Measurements from ENCODE around the gene PPP1R1B.

DNA sequence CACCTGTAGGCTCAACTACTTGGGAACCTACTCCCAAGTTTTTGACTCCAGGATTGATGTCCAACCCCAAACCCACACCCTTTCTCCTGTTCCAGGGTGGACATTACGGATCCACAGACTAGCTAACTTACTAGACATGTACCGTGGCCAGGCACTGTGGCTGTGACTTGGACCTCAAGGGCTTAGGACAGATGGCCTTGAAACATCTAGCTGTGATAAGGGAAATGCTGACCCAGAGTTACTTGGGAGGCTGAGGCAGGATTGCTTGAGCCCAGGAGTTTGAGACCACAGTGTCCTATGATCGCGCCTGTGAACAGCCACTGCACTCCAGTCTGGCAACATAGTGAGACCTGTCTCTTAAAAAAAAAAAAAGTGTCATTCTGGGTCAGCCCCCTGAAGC is 14.3 kb downstream of the PPP1R1B start:
- TF ChIP-seq, protein P1, sequence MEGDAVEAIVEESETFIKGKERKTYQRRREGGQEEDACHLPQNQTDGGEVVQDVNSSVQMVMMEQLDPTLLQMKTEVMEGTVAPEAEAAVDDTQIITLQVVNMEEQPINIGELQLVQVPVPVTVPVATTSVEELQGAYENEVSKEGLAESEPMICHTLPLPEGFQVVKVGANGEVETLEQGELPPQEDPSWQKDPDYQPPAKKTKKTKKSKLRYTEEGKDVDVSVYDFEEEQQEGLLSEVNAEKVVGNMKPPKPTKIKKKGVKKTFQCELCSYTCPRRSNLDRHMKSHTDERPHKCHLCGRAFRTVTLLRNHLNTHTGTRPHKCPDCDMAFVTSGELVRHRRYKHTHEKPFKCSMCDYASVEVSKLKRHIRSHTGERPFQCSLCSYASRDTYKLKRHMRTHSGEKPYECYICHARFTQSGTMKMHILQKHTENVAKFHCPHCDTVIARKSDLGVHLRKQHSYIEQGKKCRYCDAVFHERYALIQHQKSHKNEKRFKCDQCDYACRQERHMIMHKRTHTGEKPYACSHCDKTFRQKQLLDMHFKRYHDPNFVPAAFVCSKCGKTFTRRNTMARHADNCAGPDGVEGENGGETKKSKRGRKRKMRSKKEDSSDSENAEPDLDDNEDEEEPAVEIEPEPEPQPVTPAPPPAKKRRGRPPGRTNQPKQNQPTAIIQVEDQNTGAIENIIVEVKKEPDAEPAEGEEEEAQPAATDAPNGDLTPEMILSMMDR (optimal IDR thresholded peaks at IDR 0.05 in 1 of 3, IDR thresholded peaks at IDR 0.05 in 1 of 3, conservative IDR thresholded peaks at IDR 0.05 in 1 of 3; ENCODE audit: extremely low read depth in 1 of 3, insufficient read depth in 2 of 3, low read length in 3 of 3), result no peak
- TF ChIP-seq EZH2 (IDR thresholded peaks at IDR 0.05; ENCODE audit: low read length), result no peak
